NCI-H1417 (cell line): ENCODE results near the gene STON2.
"Not testable (repeated sequence)": the region's sequence is repeated elsewhere in the genome, so short reads cannot be mapped to it uniquely, and the experiment has no call there.

Source experiments
- DNase-seq, 3 experiments: peaks; one replicate each; lab custom pipeline; 2025; lab: John Stamatoyannopoulos, UW

The STON2 gene

DNA sequence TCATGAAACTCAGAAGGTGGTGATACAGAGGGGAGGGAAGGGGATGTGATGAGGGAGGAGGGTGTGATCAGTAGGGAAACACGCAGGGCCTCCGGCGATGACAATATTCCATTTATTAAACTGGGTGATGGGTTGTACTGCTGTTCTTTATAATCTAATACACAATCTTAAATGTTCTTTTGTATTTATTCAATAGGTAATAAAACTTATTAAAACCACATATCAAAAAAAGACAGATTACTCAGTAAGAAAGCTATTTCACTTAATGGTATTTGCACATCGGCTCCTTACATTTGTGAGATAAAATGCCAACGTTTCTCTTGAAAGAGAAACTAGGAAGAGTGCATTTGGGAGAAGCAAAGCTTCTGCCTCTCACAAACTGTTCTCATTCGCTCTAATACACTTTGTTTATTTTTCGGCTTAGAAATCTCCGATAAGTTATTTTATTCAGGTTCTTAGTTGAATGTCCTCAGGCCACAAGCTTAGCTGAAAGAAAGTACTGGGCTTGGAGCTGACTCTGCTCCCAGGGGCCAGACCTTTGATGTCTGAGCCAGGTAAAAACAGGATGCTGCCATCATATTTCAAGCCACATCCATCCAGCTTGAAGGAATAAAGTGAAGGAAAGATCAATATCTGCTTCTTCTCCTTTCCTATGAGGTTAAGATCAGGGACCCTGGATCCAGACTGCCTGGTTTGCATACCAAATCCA is 17.5 kb downstream of the STON2 start:
- no peak for DNase-seq

GRCh38 chr14:81380009-81380408 is 20.1 kb downstream of the STON2 start:
- not testable (repeated sequence) for DNase-seq

- DNase-seq, result no peak
Observed at GRCh38 chr14:81371802-81372201, 28.3 kb downstream of the STON2 start.

DNA sequence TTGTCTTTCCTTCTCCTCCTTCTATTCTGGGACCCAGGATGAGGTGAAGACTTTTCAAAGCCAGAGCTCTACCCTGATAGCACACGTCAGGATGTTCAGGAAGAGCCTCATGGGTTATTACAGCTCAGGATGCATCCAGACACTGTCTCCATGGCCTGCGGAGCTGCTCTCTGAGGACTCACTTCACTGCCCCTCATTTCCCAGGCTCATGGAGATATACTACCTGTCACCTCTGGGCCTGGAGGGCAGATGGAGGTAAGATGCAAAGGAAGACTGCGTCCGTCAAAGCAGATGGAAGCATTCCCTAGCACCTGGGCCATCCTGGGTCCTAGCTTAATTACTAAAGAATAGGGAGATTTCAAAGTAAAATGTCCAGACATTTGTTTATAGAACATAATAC is 32.6 kb downstream of the STON2 start:
- no peak for DNase-seq

DNA sequence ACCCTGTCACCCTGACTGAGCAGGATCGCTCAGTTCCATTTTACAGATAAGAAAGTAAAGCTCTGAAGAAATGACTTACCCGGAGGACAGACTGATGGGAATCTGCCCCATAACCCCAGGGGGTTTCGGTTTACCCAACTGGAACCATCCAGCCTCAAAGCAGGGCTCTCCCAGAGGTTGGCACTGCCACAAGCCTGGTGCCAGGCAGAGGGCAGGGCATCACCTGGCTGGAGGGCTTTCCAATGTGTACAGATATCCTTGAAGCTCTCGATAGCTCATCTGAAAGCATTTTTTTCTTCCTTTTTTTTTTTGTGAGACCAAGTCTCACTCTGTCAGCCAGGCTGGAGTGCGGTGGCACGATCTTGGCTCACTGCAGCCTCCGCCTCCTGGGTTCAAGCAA is 33.2 kb downstream of the STON2 start:
- no peak for DNase-seq

DNA sequence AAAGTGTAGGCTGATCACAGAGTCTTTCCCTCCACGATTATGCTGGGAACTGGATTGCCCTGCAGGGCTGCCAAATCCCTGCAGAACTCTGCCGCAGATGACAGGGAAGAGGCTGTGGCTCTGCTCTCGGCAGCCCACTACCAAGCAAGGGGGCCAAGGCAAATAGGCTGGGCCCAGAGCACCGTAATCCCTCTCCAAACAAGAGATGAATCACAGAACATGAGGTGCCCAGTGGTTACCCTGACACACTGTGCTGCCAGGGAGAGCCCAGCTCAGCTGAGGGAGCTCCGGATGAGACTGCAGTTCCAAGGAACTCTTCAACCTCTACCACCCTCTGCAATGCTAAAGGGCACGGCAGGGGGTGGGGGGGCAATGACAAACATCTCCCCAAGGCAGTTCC is 33.9 kb downstream of the STON2 start:
- no peak for DNase-seq

GRCh38 chr14:81363746-81364378 is 36.3 kb downstream of the STON2 start:
- DNase-seq, result no peak

- DNase-seq, result no peak
Observed at GRCh38 chr14:81353691-81354323, 46.3 kb downstream of the STON2 start.

DNA sequence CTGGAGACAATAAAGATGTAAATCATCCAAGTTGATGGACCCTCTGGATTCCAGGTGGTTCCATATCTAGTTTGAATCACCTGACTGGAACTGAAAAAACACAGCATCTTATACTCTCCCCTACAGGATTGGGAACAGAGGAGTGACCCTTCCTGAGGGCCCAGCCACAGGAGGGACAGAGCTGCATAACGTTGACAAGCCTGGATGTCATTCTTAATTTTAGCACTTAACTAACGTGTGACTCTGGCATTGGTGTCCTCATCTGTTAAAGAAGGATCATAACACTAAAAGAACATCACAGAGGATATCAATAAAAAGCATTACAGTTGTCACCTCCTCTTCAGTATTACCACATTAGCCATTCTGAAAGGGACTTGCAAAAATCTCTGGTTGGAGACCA is 47.7 kb downstream of the STON2 start:
- DNase-seq, result no peak

GRCh38 chr14:81351205-81351604 is 48.9 kb downstream of the STON2 start:
- no peak for DNase-seq

- peak in 2 of 3 experiments; percentile 38 to 59 for DNase-seq
Observed at GRCh38 chr14:81350344-81351130, 49.6 kb downstream of the STON2 start.

- no peak for DNase-seq
Observed at GRCh38 chr14:81348061-81348460, 52.1 kb downstream of the STON2 start.

DNA sequence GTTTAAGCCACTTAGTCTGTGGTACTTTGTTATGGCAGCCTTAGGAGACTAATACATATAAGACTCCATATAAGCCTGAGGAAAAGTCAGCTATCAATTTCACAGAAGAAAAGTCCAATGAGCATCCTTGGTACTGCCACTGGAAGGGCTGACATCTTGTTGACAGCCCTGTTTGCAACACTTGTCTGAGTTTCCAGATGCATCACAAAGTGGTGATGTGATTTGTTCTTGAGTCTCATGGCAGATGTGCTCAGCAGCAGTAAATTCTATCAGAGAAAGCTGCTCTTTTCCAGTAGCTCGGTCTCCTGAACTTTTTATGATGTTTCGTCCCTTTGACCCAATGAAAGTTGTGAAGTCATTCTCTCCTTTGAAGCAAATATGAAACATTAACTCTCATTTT is 54.3 kb downstream of the STON2 start:
- DNase-seq, result no peak

- no peak for DNase-seq
Observed at GRCh38 chr14:81344481-81345160, 55.5 kb downstream of the STON2 start.

GRCh38 chr14:81343701-81344100 is 56.4 kb downstream of the STON2 start:
- DNase-seq, result no peak

- peak in 1 of 3 experiments; percentile 27 for DNase-seq
Observed at GRCh38 chr14:81342850-81343580, 57.1 kb downstream of the STON2 start.

- no peak for DNase-seq
Observed at GRCh38 chr14:81341781-81342180, 58.3 kb downstream of the STON2 start.

DNA sequence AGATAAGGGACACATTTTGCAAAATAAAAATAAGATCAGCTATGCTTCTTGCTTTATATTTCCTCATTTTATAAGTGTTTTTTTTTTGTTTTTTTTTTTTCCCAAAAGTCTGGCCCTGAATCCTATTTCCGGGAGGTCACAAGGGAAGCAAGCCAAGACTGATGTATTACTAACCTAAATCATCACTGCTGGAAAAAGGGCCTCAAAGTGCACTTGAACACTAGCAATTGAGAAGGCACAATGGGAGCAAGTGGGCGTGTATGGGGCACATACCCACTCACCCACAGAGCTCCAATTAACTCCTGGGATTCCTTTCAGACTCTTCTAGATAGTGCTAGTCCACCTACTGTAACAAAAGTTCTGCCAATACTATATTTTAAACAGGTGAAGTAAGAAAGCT is 58.8 kb downstream of the STON2 start:
- DNase-seq, result peak in 2 of 3 experiments; percentile 68 to 88

DNA sequence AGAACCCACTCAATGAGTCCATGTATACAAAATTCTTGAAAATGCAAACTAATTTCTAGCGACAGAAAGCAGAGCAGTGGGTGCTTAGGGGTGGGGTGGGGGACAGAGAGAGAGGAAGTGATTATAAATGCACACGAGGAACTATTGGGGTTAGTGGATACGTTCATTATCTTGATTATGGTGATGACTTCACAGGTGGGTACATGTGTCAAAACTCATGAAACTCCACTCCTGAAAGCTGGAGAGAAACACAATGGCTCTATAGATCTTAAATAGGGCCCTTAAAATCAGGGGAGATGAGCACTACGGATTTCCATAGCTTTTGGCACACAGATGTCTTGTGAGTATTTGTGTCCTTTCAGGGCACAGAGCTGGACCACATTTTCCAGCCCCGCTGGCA is 59.9 kb downstream of the STON2 start:
- DNase-seq, result no peak

- DNase-seq, result no peak
Observed at GRCh38 chr14:81337073-81337472, 63.1 kb downstream of the STON2 start.

DNA sequence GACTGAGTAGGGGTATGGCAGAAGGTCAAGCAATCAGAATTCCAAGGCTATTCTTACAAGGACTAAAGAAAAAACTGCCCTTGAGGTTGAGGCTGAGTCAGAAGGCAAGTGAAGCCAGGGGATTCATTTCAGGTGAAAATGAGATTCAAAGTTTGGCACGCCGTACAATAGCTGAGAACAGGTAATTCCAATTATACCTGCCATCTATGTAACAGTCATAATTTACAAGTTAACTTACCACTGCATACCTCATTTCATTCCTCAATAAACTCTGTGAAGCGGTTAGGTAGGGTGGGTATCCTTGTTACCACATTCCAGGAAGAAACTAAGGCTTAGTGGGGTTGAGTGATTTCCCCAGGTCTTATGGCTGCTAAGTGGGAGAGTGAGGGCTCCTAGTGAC is 64.1 kb downstream of the STON2 start:
- DNase-seq, result no peak
